Loucy (cell line): ENCODE measurements around the gene PDZRN3.

Source experiments
- H2AFZ ChIP-seq: fragments of 200-600 bp; sonication (generic); 2 replicates; pipeline ENCODE4 v1.6.0; 2016; ENCODE audit warnings: antibody characterized with exemption, mild to moderate bottlenecking, low read length, moderate library complexity
- H3F3A ChIP-seq: fragments of 200-600 bp; 2 replicates; pipeline ENCODE4 v1.6.0; 2016; ENCODE audit warnings: antibody characterized with exemption, low read depth, mild to moderate bottlenecking
- H3K27me3 ChIP-seq: fragments of 200-600 bp; sonication (generic); 2 replicates; pipeline ENCODE4 v1.6.1; 2014; ENCODE audit warnings: low read length, mild to moderate bottlenecking; ENCODE audit not compliant: insufficient read depth, poor library complexity, severe bottlenecking
- H3K36me3 ChIP-seq: fragments of 200-600 bp; sonication (generic); 2 replicates; pipeline ENCODE4 v1.6.1; 2016; ENCODE audit warnings: low read length; ENCODE audit not compliant: insufficient read depth
- H3K4me1 ChIP-seq: fragments of 200-600 bp; sonication (generic); 2 replicates; pipeline ENCODE4 v1.5.1; 2014; ENCODE audit warnings: low read length, mild to moderate bottlenecking; ENCODE audit not compliant: insufficient read depth, poor library complexity, severe bottlenecking
- H3K4me2 ChIP-seq: fragments of 200-600 bp; sonication (generic); 2 replicates; pipeline ENCODE4 v1.6.0; 2014; ENCODE audit warnings: antibody characterized with exemption, low read length, low read depth, mild to moderate bottlenecking; ENCODE audit not compliant: poor library complexity, severe bottlenecking
- H3K4me3 ChIP-seq: fragments of 200-600 bp; sonication (generic); 2 replicates; pipeline ENCODE4 v1.5.1; 2014; ENCODE audit warnings: low read length, mild to moderate bottlenecking, mixed read lengths; ENCODE audit not compliant: poor library complexity, severe bottlenecking
- H3K79me2 ChIP-seq: fragments of 200-600 bp; sonication (generic); 2 replicates; pipeline ENCODE4 v1.6.1; 2014; ENCODE audit warnings: low read length; ENCODE audit not compliant: insufficient read depth
- H3K9ac ChIP-seq: fragments of 200-600 bp; sonication (generic); 2 replicates; pipeline ENCODE4 v1.6.0; 2014; ENCODE audit warnings: mild to moderate bottlenecking, low read depth, low read length, moderate library complexity; ENCODE audit not compliant: poor library complexity, severe bottlenecking
- H3K9me2 ChIP-seq: fragments of 200-600 bp; sonication (generic); replicated peaks from 2 replicates; pipeline ENCODE4 v1.6.1; 2016; ENCODE audit warnings: low read depth, low read length, mixed read lengths
- H3K9me3 ChIP-seq: fragments of 200-600 bp; sonication (generic); 2 replicates; pipeline ENCODE4 v1.6.1; 2014; ENCODE audit warnings: mild to moderate bottlenecking, antibody characterized with exemption, low read length, low read depth; ENCODE audit not compliant: insufficient read depth
- H4K20me1 ChIP-seq: fragments of 200-600 bp; sonication (generic); 2 replicates; pipeline ENCODE4 v1.6.0; 2014; ENCODE audit warnings: antibody characterized with exemption, low read length, mild to moderate bottlenecking; ENCODE audit not compliant: insufficient read depth, poor library complexity, severe bottlenecking
- EZH2phosphoT487 ChIP-seq: fragments of 200-600 bp; IDR thresholded peaks from 2 replicates; pipeline ENCODE4 v1.6.1; 2018; ENCODE audit warnings: antibody characterized with exemption, mild to moderate bottlenecking, moderate library complexity, borderline replicate concordance
- TF ChIP-seq, protein P1 (sequence below): fragments of 200-600 bp; sonication (generic); conservative IDR thresholded peaks from 2 replicates; pipeline ENCODE4 v1.5.1; 2014; ENCODE audit warnings: mild to moderate bottlenecking, antibody characterized with exemption, low read length

The PDZRN3 gene

DNA sequence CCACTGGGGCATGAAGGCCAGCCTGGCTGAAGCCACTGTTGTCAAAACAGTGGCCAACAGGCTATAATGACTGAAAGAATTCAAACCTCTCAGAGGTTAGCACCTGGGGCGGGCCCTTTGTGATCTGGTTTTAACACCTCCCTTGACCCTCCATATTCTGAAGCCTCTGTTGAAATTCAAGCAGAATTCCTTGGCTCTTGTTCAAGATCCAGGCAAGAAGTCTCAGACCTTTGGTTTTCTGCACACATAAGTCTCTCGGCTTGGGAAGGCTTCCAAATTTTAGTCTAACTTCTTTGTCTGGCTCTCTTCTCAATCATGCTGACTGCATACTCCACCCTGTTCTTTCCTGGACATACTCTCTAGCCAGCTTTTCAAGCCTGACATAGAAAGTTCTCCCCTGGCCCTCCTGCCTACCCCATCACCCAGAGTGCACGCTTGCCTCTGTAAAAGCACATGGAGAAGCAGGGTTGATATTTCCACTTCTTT, 144.5 kb downstream of the PDZRN3 start:
- Histone ChIP-seq H3K9ac (no peak overlapping the region), H3K9me2 (no peaks in the 10 kb centered on the region), H2AFZ (no peak overlapping the region), H3K79me2 (no peaks in the 10 kb centered on the region), H3K27me3 (peaks cover 70% of the 10 kb centered on the region), H3K4me2 (no peak overlapping the region), H3K4me1 (peaks cover 4% of the 10 kb centered on the region), H3K36me3 (no peaks in the 10 kb centered on the region), H3K9me3 (peaks cover 5% of the 10 kb centered on the region; the same call in 1 of the 2 replicates), H4K20me1 (no peaks in the 10 kb centered on the region), H3F3A (no peaks in the 10 kb centered on the region), H3K4me3 (no peak overlapping the region)
- TF ChIP-seq, protein P1, sequence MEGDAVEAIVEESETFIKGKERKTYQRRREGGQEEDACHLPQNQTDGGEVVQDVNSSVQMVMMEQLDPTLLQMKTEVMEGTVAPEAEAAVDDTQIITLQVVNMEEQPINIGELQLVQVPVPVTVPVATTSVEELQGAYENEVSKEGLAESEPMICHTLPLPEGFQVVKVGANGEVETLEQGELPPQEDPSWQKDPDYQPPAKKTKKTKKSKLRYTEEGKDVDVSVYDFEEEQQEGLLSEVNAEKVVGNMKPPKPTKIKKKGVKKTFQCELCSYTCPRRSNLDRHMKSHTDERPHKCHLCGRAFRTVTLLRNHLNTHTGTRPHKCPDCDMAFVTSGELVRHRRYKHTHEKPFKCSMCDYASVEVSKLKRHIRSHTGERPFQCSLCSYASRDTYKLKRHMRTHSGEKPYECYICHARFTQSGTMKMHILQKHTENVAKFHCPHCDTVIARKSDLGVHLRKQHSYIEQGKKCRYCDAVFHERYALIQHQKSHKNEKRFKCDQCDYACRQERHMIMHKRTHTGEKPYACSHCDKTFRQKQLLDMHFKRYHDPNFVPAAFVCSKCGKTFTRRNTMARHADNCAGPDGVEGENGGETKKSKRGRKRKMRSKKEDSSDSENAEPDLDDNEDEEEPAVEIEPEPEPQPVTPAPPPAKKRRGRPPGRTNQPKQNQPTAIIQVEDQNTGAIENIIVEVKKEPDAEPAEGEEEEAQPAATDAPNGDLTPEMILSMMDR, result no peak
- no peak for TF ChIP-seq EZH2phosphoT487

DNA sequence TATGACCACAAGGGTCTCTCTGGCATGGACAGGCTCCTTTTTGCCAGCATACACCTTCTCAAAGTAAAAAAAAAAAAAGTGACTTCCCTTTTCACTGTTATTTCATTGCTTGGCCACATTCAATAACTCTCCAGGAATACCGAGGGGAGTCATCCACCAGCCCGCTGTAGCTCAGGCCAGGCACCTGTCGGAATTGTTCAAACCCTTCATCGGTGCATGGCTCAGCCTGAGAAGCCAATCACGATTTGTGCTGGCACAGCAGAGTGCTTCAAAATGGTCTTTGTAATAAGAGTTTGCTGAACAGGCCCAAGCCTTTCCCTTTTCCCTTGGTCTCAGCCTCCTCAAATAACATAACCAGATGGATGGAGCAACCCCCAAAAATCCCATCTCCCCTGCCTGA, 145.4 kb downstream of the PDZRN3 start:
- Histone ChIP-seq H3K27me3 (peaks cover 76% of the 10 kb centered on the region), H3K9me2 (no peaks in the 10 kb centered on the region), H4K20me1 (no peaks in the 10 kb centered on the region), H3K4me1 (peaks cover 4% of the 10 kb centered on the region), H3K36me3 (no peaks in the 10 kb centered on the region), H3K4me2 (no peak overlapping the region), H3K79me2 (no peaks in the 10 kb centered on the region), H3K9me3 (peaks cover 5% of the 10 kb centered on the region; the same call in 1 of the 2 replicates), H2AFZ (no peak overlapping the region), H3F3A (no peaks in the 10 kb centered on the region), H3K9ac (no peak overlapping the region), H3K4me3 (no peak overlapping the region)
- no peak for TF ChIP-seq EZH2phosphoT487
- TF ChIP-seq, protein P1, result no peak

DNA sequence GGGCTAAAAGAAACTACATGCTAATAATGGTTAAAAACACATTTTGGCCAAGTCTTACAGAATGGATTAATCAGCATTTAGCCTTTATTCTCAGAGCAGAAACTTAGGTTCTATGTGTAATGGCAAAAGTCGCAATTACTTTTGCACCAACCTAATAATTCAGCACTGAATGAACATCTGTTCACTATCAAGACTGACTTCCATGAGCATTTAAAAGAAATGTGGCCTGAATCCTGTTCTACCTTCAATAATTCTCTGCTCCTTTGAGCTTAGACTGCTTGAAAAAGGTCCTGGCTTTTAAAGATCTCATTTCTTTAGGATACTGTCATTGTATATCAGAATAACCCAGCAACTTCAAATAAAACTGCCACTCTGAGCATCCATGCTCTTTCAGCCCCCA, 145.9 kb downstream of the PDZRN3 start:
- TF ChIP-seq, protein P1, result no peak
- Histone ChIP-seq H3F3A (no peaks in the 10 kb centered on the region), H4K20me1 (no peaks in the 10 kb centered on the region), H3K27me3 (peaks cover 76% of the 10 kb centered on the region), H3K9ac (no peak overlapping the region), H3K9me3 (peaks cover 5% of the 10 kb centered on the region; the same call in 1 of the 2 replicates), H3K4me2 (no peak overlapping the region), H2AFZ (no peak overlapping the region), H3K4me3 (no peak overlapping the region), H3K79me2 (no peaks in the 10 kb centered on the region), H3K9me2 (no peaks in the 10 kb centered on the region), H3K36me3 (no peaks in the 10 kb centered on the region), H3K4me1 (peaks cover 4% of the 10 kb centered on the region)
